Progenitor cell of endocrine pancreas (in vitro differentiated cells): Measurements from ENCODE around the gene DLGAP4. TPM values are rescaled to one million over a fixed set of nuclear protein-coding genes. Genes with fewer than 3 reads are reported as not detected.

ENCODE experiments used
- DNase-seq: peaks from one replicate; pipeline ENCODE4 v3.0.0; 2021; ENCODE audit warnings: low spot score; ENCODE audit not compliant: unreplicated experiment
- H3K27ac Mint-ChIP-seq: 2 replicates; pipeline ENCODE4 v1.8.0; 2021; ENCODE audit warnings: mild to moderate bottlenecking, moderate library complexity, mixed read lengths
- H3K27me3 Mint-ChIP-seq: 2 replicates; pipeline ENCODE4 v1.8.0; 2021; ENCODE audit warnings: mixed read lengths
- H3K36me3 Mint-ChIP-seq: 2 replicates; pipeline ENCODE4 v1.8.0; 2022; ENCODE audit warnings: mixed read lengths; ENCODE audit not compliant: insufficient read depth
- H3K4me1 Mint-ChIP-seq: 2 replicates; pipeline ENCODE4 v1.8.0; 2021; ENCODE audit warnings: low read depth, mixed read lengths
- H3K4me3 Mint-ChIP-seq: 2 replicates; pipeline ENCODE4 v1.8.0; 2021; ENCODE audit warnings: low read depth, mild to moderate bottlenecking, moderate library complexity, mixed read lengths
- H3K9me3 Mint-ChIP-seq: 2 replicates; pipeline ENCODE4 v1.8.0; 2021; ENCODE audit warnings: low read depth, mixed read lengths
- CTCF ChIP-seq: fragments of 200-600 bp; sonication (generic); IDR thresholded peaks from one replicate; pipeline ENCODE4 v1.5.0; 2021; ENCODE audit warnings: antibody characterized with exemption, mild to moderate bottlenecking; ENCODE audit not compliant: unreplicated experiment
- total RNA-seq: library from RNA; stranded (reverse); gene quantifications from 2 replicates; pipeline ENCODE4 v1.2.1, GENCODE V29; 2021

DLGAP4 gene
- total RNA-seq, 1 donor from 2014 or later: 109 TPM

DNA sequence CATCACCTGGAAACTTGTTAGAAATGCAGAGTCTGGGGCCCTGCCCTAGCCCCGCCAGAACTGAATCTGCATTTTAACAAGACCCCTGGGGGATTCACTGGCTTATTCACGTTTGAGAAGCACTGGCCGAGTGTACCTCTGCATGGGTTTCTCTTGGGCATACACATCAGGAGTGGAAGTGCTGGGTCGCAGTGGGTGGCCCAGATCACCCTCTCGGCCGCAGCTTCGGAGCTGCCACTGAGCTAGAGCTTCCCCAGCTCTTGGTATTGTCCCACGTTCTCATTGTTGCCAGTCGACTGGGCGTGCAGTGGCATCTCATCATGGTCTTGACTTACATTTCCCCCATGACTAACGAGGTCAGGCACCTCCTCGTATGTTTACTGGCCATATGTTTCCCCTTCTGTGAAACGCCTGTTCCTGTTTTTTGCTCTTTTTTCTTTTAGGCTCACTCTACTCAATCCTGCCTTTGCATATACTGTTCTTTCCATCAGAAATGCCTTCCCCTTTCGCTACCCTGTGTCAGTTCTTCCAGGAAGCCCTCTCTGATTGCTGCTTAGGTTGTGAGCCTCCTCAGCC is 3.0 kb upstream of the DLGAP4 start:
- Mint-ChIP-seq H3K36me3 (no peaks in the 10 kb centered on the region), H3K4me1 (peaks cover 2% of the 10 kb centered on the region), H3K9me3 (no peaks in the 10 kb centered on the region), H3K27ac (no peak overlapping the region), H3K27me3 (peaks cover 78% of the 10 kb centered on the region), H3K4me3 (no peak overlapping the region)
- DNase-seq: no peak
- no peak for TF ChIP-seq CTCF

GRCh38 chr20:36303831-36304230 is 2.3 kb upstream of the DLGAP4 start:
- Mint-ChIP-seq H3K27ac (no peak overlapping the region), H3K27me3 (peaks cover 80% of the 10 kb centered on the region), H3K4me1 (peaks cover 2% of the 10 kb centered on the region), H3K4me3 (no peak overlapping the region), H3K9me3 (no peaks in the 10 kb centered on the region), H3K36me3 (no peaks in the 10 kb centered on the region)
- DNase-seq: no peak
- TF ChIP-seq CTCF: no peak

- Mint-ChIP-seq H3K27me3 (peaks cover 80% of the 10 kb centered on the region), H3K9me3 (no peaks in the 10 kb centered on the region), H3K4me3 (peak overlapping the region; percentile 70), H3K36me3 (no peaks in the 10 kb centered on the region), H3K4me1 (peaks cover 2% of the 10 kb centered on the region), H3K27ac (no peak overlapping the region)
- no peak for TF ChIP-seq CTCF
- no peak for DNase-seq
Measured at GRCh38 chr20:36304786-36305495, 1.2 kb upstream of the DLGAP4 start.

DNA sequence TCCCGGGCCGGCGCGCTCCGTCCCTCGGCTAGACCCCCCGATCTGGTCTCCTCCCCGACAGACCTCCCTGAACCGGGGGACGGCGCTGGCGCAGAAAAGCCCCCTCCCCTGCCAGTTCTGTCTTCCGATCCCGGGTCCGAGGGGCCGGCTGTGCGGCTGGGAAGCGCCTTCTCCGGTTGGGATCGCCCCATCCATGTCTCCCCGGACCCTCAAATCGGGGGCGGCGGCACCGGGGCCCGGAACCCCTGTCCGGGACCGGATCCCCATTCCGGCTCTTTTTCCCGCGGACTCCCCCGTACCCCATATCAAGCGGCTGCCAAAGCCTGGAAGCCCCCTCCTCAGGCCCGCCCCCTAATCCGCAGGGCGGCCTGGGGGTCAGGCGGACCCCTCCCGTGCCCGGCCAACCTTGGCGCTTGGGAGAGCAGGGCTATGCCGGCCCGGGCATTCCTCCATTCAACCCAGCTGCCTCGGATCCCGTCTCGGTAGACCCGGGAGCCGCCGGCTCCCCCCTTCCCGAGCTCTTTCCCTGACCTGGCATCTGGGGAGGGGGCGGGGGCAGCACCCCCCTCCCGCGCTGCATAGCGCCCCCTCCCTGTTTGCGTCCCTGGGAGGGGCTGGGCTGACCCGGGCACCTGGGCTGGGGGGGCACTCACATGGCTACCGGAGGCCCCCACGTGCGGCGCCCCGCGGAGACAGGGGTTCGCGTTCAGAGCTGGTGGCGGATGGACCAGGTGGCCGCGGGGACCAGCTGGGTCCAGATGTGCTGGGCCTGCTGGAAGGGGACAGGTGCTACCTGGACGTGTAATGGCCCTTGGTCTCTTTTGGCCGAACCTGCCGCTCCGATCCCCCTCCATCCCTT is 643 bp downstream of the DLGAP4 start:
- Mint-ChIP-seq H3K9me3 (no peaks in the 10 kb centered on the region), H3K4me3 (peak overlapping the region; percentile 51), H3K27me3 (peaks cover 84% of the 10 kb centered on the region), H3K4me1 (peaks cover 2% of the 10 kb centered on the region), H3K27ac (no peak overlapping the region), H3K36me3 (no peaks in the 10 kb centered on the region)
- no peak for TF ChIP-seq CTCF
- DNase-seq: no peak
